HuH-7.5 (cell line): ENCODE data around the gene LRP8.

Source experiments
- DNase-seq: peaks from one replicate; pipeline ENCODE4 v3.0.0; 2011; ENCODE audit warnings: low spot score

The LRP8 gene

DNA sequence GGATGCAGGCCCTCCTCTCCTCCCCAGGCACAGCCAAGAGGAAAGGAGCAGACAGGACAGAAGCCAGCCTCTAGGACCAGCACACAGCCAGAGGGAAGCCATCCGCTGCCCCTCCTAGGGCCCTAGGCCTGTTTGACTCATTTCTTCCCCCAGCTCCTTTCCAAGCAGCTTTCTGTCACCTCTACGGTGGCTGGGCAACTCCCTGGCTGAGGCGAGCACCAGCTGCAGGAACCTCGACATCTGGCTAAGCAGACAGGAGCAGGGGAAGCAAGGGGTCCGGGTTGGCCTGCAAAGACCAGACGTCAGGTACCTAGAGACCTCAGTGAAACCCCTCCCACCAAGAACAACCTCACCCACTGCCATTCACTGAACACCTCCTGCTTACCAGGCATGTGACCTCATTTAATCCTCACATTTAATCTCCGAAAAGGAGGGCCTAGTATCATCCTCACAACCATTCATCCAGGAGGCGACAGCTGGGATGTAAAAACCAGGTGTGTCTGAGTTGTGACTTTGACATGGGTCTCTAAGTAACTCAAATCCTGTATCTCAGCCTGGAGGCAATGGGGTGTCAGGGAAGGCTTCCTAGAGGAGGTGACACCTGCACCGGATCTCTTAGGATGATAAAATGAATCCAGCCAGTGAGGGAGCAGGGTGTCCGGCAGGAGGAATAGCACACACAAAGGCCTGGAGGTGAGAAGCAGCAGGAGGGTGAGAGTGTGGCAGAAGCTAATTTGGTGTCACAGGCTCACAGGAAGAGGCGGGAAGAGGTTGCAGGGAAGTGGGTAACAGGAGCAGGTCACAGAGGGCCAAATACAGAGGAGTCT is 5.9 kb downstream of the LRP8 start:
- DNase-seq = no peak

DNA sequence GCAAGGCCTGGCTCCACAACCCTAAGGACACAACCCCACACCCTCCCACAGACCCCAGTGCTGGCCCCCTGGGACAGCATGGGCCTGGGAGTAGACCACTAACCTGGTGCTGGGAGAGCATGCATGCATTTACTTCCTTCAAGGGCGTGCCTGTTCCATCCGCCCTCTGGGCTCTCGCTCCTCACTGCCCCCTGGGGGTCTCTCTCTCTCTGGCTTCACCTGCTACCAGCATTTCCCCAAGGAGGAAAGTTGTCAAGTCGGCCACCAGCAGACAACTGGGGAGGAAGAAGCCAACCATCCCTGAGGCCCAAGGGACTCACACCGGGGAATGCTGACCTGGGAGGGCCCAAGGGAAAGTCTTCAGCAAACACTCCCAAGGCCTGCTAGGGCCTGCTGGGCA is 6.5 kb downstream of the LRP8 start:
- DNase-seq = peak; percentile 51

DNA sequence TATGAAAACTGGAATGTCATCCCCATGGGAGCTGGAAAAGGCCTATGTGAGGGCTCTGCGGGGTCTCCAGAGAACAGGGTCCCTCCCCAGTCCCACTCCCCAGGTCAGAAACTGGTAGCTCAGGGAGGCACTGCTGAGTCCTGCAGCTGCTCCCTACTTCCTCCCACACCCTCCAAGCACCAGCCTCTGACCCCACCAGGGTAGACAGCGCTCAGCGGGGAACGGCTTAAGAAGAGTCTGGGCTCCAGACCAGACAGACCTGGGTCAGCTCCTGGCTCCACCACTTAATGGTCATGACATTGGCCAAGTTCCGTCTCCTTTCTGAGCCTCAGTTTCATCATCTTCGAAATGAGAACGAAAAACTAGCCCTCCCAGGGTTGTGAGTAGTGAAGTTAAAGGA is 7.2 kb downstream of the LRP8 start:
- no peak for DNase-seq

DNA sequence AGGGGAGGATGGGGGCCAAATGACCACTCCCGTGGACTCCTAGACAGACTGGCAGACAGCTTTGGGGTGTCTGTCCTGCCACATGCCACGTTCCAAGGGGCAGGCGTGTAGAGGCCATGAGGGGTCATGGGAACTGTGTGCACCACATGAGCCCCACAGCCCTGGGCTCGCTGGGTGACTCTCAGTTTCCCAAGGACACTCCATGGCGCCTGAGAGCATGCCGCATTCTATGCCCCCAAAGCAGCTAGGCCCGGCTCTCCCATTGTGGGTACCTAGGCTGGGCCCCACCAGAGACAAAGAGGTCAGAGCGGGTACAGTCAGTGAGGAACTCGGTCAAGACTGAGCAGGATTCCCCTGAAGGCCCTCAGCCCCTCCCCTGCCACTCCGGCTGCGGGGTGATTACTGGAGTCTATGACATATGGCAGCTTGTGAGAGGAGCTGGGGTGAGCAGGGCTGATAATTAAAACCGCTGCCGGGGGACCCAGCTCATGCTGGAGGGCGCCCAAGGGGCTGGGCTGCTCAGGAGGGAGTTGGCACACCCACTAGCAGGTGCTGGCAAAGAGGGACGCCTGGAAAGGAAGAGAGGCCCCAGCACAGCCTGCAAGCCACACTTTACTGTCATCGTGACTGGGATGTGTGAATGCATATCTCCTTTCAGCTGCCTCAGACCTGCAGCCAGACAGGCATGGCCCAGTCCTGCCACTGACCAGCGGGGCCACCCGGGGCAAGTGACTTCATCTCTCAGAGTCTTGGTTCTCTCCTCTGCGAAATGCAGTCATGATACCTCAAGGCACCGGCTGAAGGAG is 8.4 kb downstream of the LRP8 start:
- no peak for DNase-seq

DNA sequence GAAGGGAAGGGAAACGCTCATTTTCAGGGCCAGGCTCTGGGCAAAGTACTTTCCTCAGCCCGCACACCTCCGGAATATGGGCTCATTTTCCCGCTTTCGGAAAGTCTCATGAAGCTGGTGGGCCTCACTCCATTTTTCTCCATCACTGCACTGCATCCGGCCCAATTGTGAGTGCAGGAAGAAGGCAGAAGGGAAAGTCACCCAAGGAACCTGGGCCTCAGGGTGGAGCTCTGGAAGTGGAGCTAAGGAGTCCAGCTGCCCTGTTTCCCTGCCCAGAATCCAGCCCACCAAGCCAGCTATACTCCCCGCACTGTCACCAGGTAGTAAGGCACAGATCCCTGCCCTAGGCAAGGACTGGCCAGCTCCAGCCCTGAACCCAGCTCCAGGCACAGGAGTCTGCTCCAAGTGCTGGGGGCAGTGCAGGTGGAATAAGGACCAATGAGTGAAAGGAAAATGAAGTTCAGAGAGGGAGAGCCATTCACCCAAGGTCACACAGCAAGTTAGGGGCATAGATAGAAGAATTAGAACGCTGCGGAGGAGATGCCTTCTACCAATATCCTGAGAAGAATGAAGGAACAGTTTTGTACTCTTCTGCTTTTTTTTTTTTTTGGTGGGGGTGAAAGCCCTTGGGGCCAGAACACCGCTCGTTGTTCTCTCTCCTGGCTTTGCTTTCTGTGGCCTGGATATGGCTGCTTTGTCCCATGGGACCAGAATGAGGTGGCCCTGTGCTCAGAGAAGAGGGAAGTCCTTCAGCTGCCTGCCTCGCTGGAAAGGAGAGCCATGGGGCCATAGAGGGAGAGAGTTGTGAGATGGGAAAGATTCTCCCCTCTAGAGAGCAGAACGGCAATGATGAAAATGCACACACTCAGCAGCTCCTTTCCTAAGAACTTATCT is 10.0 kb downstream of the LRP8 start:
- no peak for DNase-seq

DNA sequence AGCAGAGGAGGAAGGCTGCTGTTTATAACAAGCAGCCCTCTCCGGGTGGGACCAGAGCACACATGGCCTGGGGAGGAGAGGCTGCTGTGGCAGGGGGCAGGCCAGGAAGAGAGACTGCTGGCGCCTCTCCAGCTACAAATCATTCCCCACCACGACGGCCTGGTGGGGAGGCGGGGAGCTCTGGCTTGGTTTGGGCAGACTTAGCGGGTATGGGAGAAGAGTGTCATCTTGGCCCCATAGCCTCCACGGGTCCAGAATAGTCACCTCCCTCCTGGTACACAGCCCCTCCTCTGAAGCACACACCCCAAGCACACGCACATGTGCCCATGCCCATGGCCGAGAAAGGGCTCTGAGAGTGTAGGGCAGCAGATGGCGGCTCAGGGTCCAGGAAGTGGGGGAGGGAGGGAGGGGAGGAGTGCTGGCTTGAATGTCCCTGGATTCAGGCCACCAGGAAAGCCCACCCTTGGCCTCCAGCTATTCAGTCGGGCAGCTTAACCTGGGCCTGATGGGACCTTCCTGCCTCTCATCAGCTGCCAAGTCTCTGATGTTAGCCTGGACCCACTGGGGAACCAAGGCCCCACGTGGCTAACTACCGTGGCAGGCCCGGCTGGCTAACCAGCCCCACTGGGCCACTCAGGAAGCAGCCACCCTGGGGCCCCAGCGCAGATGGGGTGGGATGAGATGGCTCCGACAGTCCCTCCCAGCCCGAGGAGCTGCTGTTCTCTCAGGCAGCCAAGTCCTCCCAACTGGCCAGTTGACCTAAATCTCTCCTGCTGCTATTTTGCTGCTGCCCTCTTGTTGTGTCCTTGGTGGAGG is 10.9 kb downstream of the LRP8 start:
- DNase-seq = no peak

DNA sequence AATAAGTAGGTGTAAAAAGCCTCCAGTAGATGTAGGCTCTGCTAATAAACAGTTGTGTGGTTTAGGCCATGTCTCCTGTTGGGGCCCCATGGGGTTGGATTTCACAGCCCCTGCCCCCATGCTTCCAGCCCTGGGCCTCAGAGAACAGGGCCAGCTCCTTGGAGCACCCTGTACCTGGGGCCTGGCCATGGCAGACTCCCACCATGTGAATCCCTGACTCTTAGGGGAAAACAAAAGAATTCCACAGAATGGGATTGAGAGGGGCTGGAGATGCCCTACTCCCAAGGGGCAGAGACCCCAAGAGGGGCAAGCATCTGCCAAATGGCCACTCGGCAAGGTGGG is 11.5 kb downstream of the LRP8 start:
- no peak for DNase-seq

DNA sequence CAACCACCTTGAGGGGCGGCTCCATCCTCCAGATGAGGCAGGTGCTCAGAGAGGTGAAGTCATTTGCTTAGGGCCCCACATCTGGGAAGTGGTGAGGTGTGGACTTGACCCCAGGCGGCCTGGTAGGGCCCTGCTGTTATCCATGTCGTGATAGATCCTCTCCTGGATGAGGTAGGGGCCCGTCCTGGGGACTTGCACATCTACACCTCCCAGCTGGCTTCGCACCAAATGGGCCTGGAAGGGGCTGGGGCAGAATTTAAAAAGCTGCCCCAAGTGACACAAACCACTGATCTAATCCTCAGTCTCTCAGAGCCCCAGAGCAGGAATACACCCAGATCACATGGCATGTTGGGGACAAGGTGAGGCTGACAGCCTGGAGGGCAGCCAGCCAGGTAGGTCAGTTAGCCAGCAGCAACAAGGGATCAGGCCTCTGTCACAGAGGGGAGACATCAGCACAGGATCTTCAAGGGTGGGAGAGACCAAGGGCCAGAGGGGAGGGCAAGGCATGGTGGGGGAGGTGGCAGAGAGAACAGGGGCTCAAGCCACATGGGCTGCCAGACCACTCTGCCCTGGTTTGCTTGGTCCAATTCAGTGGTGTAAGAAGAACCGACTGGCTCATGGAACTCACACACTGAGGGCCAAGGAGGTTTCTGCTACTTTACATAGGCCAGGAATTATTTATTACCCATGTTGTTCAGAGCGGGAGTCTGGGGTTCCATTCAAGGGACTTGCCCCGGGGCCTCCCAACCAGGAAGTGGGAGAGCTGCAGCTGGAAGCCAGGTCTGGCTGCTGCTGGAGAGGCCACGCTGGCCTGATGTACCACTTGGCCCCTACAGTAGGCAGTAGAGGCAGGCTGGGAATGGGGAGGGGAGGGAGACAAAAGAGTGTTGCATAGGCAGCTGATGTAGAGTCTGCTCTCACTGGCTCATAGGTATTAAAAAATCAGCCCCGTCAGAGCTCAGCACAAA is 12.1 kb downstream of the LRP8 start:
- no peak for DNase-seq

DNA sequence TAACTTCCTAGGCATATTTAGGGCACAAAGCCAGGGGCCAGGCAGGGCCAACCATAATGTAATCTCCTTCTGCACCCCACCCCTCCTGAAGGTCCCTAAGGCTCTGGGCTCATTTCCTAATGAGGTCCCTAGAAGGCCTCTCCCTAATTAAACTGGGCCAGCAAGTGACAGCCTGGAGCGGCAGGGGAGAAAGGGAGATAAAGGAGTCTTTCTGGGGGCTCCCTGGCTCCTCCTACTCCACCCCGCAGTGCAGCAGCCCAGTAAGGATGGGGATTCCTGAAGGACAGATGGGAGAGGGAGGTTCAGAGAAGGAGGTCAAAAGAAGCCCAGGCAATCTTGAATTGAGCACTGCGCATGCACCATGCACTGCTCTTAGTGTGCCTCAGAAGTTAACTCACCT is 12.8 kb downstream of the LRP8 start:
- DNase-seq = no peak

DNA sequence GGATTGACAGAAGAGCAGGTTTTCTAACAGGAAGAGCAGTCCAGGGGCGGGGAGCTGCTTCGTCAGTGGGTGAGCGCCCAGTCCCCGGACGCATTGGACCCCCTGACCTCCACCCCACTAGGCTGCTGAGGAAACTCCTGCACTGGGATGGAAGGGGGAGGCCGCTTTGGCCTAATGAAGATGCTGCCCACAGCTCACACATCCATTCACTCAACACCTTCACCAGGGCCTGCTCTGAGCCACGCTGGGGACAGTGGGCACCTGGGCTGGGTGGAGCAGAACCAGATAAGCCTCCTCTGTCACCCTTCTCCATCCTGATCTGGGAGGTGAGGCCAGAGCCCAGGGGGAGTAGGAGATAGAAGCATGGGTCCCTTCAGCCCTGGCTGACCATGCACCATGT is 13.3 kb downstream of the LRP8 start:
- no peak for DNase-seq

DNA sequence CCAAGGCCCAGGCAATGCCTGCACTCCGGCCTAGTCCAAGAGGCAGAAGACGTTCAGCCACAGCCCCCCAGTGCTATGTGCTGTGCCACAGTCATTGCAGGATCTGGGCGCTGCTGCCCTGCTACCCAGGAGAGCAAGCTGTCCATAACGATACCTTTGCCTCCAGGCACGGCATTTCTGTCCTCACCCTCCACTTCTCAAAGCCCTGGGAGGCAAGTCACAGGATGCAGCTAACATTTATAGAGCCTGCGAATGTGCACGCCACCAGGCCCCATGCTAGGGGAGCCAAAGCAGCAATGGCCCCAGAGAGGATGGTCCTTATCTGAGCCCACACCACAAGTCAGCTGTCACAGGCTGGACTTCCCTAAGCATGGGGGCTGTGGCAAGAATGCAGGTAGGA is 13.8 kb downstream of the LRP8 start:
- DNase-seq = no peak

DNA sequence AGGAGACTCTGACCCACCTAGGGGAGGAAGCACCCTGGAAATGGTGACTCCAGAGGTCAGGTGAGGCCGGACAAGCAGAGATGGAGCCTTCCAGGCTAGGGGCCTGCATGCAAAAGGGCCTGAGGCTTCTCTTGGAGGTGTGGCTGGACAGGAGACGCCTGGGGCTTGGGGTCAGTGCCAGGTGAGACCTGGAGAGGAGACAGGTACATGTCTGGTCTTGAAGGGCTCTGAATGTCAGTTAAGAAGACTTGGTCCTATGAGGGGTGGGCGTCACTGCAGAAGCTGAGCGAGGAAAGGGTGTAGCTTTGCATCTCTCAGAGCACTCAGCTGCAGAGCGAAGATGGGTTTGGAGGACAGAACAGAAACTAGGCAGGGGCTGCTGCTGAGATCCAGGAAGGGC is 14.3 kb downstream of the LRP8 start:
- no peak for DNase-seq

DNA sequence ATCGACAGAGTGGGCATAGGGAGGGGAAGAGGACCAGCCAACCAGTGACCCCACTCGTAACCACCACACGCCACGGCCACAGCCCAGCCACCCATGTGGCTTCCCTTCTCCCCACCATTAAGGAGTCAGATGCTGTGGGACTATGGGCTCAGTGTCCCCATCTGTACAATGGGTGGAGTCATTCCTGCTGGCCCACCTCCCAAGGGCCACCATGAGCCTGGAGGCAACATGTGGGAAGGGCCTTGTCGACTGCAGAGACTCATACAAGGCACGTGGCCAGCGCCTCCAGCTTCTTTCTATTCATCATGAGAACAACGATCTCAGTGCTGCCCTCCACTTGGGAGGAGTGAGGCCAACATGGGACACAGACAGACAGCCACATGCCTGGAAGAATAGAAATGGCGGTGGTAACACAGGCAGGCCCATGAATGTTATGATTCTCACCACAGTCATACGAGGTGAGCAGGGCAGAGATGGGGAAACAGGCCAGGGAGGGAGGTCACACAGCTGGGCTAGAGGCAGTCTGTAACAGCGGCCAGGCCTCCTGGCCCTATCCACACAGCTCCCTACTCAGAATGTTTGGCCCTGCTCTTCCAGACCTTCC is 16.1 kb downstream of the LRP8 start:
- DNase-seq = no peak

DNA sequence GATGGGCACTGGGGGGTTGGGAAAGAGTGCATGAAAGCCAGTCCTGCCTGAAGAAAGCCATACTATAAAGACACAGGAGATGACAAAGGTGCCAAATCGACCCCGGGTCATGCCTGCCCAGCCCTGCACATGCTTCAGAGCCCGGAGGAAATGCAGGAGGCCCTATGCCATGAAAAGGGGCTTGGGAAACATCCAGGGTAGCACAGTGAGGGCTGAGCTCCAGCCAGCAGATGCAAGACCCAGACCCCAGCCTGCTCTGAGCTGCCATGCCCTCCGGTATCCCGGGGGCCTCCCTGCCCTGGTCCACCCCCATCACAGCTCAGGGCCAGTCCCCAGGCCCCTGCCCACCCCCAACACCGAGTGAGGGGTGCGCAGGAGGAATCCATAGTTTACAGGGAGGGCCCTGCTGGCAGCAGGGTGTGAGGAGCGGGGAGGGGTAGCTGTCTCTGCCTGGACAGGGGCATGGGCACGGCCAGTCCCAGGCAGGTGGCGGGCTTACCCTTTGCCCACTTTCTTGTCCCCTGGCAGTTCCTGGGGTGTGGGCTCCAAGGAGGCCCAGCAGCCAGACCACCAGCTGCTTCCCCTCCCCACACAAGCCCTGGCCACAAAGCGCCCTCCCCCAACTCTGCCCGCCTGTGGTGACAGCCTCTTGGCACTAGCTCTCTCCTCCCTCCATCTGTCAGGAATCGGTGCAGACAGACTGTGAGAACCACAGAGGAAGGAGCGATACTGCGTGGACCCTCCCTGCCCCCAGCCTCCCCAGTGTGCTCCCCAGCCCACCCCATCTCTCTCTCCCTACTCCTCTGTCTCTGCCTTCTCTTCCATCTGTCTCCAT is 16.8 kb downstream of the LRP8 start:
- no peak for DNase-seq

DNA sequence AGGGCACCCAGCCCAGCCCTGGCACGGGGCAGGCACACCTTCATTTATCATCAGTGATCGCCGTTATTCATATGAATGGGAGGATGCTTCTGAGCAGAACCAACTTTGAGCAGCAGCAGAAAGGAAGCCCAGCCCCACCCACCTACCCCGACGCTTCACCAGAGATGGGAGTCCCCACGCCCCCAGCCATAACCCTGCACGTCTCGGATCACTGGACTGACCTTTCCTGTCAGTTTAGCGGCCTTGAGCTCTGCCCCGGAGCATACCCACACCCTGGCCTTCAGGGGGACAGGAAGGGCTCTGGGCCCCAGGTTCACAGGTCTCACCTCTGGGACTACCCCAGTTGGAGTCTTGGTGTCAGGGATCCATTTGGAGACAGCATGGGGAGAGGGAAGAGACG is 18.1 kb downstream of the LRP8 start:
- DNase-seq = no peak

DNA sequence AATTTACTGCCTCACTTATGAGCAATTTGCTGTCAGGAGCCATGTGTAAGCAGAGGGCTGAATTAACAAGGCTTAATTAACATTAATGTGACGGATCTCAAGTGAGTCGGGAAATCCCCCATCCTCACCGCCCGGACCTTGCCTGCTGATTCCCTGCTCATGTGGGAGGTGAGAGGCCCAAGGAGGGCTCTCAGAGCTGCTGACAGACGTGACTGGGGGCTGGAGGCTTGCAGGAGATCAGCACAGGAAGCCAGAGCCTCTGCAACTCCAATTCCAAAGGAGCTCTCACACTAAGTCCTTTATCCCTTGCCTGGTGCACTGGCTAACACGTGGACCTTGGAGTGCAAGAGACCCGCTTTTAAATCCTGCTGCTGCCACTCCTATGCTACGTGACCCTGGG is 19.4 kb downstream of the LRP8 start:
- no peak for DNase-seq

DNA sequence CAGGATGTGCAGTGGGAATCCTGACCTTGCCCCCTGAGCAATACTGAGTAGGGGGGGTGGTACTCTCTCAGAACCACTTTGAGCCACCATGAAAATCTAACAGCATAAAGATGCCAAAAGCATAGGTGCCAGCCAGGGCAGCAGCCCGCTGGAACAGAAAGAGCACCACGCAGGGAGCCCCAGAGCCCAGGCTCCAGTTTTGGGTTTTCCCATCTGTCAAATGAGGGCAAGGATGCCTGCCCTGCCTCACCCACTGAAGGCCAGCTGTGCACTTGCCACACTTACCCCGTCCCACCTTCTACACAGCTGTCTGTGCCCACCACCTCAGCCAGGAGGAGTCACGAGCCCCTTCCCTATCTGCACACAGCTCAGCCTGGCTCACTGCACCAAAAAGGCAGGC is 20.8 kb downstream of the LRP8 start:
- DNase-seq = no peak

DNA sequence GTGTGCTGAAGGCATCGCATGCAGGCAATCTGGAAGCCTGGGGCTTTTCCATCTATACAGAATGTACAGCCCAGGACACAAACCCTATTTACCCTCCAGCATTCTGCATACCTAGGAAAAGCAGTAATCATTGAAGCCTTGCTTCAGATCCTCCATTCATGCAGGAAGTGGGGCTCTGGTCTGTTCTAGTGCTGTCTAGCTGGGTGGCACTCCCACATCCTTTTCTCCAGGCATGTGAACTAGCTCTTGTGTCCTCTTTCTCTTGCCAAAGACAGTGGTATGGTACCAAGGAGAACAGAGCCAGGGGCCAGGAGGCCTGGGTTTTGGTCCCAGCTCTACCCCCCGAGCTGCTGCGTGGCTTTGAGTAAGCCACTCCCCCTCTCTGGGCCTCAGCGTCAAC is 21.7 kb downstream of the LRP8 start:
- no peak for DNase-seq

DNA sequence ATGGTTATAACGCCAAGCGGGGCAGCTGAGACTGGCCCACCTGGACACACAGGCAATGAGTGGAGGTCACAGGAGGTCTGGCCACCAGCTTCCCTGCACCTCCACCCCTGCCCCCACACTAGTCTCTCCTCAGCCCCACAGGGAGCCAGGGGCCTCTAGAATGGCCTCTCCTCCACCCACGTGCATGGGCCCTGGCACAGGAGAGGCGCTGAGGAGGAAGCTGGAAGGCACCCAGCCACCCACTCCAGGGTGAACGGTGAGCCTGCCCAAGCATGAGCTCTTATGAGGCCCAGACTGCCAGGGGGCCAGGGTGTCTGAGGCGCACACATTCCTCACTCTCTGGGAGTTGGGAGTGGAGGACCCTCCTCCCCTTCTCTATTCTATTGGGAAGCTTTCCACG is 22.2 kb downstream of the LRP8 start:
- DNase-seq = no peak
